ENCODE measurements around the gene BIVM.

BIVM gene

GRCh38 chr13:102845630-102846260 is 46.8 kb downstream of the BIVM start, which contains the start of gene ERCC5:
Gene ERCC5, plus strand, starts transcription at chr13:102846032. Its CDS starts 235 bp downstream, at chr13:102846267.
- peak; percentile 29 for DNase-seq (ENCODE audit: low spot score)

GRCh38 chr13:102846261-102847015 is 47.5 kb downstream of the BIVM start:
- DNase-seq (ENCODE audit: low spot score), result no peak

GRCh38 chr13:102847272-102848234 is 48.6 kb downstream of the BIVM start:
- no peak for DNase-seq (ENCODE audit: low spot score)

- no peak for DNase-seq (ENCODE audit: low spot score)
These were observed 50.0 kb downstream of the BIVM start for GRCh38 chr13:102848956-102849355.

- DNase-seq (ENCODE audit: low spot score), result no peak
These were observed 53.6 kb downstream of the BIVM start for GRCh38 chr13:102852556-102852955.

GRCh38 chr13:102854675-102855074 is 55.8 kb downstream of the BIVM start:
- no peak for DNase-seq (ENCODE audit: low spot score)

GRCh38 chr13:102856557-102856956 is 57.6 kb downstream of the BIVM start:
- no peak for DNase-seq (ENCODE audit: low spot score)

- no peak for DNase-seq (ENCODE audit: low spot score)
These were observed 63.8 kb downstream of the BIVM start for GRCh38 chr13:102862624-102863210.

GRCh38 chr13:102863590-102863989 is 64.7 kb downstream of the BIVM start:
- DNase-seq (ENCODE audit: low spot score), result no peak

GRCh38 chr13:102868366-102868936 is 69.5 kb downstream of the BIVM start:
- no peak for DNase-seq (ENCODE audit: low spot score)

GRCh38 chr13:102869948-102870676 is 71.2 kb downstream of the BIVM start:
- DNase-seq (ENCODE audit: low spot score), result no peak

GRCh38 chr13:102870677-102871415 is 71.9 kb downstream of the BIVM start:
- DNase-seq (ENCODE audit: low spot score), result peak; percentile 16

- no peak for DNase-seq (ENCODE audit: low spot score)
These were observed 73.2 kb downstream of the BIVM start for GRCh38 chr13:102872131-102872530.

- no peak for DNase-seq (ENCODE audit: low spot score)
These were observed 73.6 kb downstream of the BIVM start for GRCh38 chr13:102872531-102872930.

- no peak for DNase-seq (ENCODE audit: low spot score)
These were observed 74.7 kb downstream of the BIVM start for GRCh38 chr13:102873653-102874052.

- DNase-seq (ENCODE audit: low spot score), result no peak
These were observed 76.3 kb downstream of the BIVM start for GRCh38 chr13:102875256-102875655.

- peak; percentile 12 for DNase-seq (ENCODE audit: low spot score)
These were observed 78.4 kb downstream of the BIVM start for GRCh38 chr13:102877303-102877702.

- no peak for DNase-seq (ENCODE audit: low spot score)
These were observed 79.6 kb downstream of the BIVM start for GRCh38 chr13:102878481-102878880.

GRCh38 chr13:102879793-102880499 is 81.0 kb downstream of the BIVM start:
- DNase-seq (ENCODE audit: low spot score), result no peak

All from HuH-7 (cell line).